ENCODE measurements around the gene NAXD.

- no peak for TF ChIP-seq CTCF (IDR thresholded peaks at IDR 0.05)
- no peak for TF ChIP-seq EZH2 (IDR thresholded peaks at IDR 0.05)
- TF ChIP-seq EZH2phosphoT487 (IDR thresholded peaks at IDR 0.05) = no peak
Measured at GRCh38 chr13:110618780-110619179, 3.4 kb downstream of the NAXD start.
